IMR-90 (cell line): ENCODE data around the gene SLC29A2. TPM values are rescaled to one million over a fixed set of nuclear protein-coding genes. Genes with fewer than 3 reads are reported as not detected.

Experiments
- ATAC-seq: fragments of 200-7000 bp; cut with Tn5 transposase; 2 replicates; pipeline ENCODE4 v1.9.1; 2020; ENCODE audit warnings: low read depth, mild to moderate bottlenecking, moderate library complexity
- BruUV-seq: library from RNA; stranded (reverse); fragments of 400-500 nt; replicated peaks from 2 replicates; lab custom pipeline; 2021; lab: Mats Ljungman, UMichigan
- CTCF ChIA-PET: fragments of 300-600 bp; formaldehyde crosslinking; extraction: SDS; loops from one replicate; lab custom pipeline; 2021; ENCODE audit warnings: antibody characterized with exemption; lab: Yijun Ruan, JAX
- POLR2A ChIA-PET: fragments of 300-600 bp; sonication (Branson Sonifier 250); formaldehyde crosslinking; loops from one replicate; lab custom pipeline; 2022; ENCODE audit warnings: antibody characterized with exemption; ENCODE audit not compliant: unreplicated experiment; lab: Charles Lee
- DNase-seq: peaks from one replicate; pipeline ENCODE4 v3.0.0; 2013
- H2AFZ ChIP-seq: replicated peaks from 2 replicates; pipeline ENCODE3; 2013; ENCODE audit warnings: low read length, mild to moderate bottlenecking; ENCODE audit not compliant: poor library complexity
- H2AK5ac ChIP-seq: 2 replicates; pipeline ENCODE4 v1.6.1; 2013; ENCODE audit warnings: low read depth, low read length, inconsistent platforms
- H2AK9ac ChIP-seq: replicated peaks from 2 replicates; pipeline ENCODE3; 2013; ENCODE audit warnings: mild to moderate bottlenecking, low read depth, low read length, moderate library complexity; ENCODE audit not compliant: poor library complexity
- H2BK120ac ChIP-seq: 2 replicates; pipeline ENCODE4 v1.6.1; 2013; ENCODE audit warnings: low read depth, low read length, inconsistent platforms
- H2BK15ac ChIP-seq: 3 replicates; pipeline ENCODE4 v1.6.1; 2013; ENCODE audit warnings: low read depth, low read length, inconsistent platforms
- H2BK20ac ChIP-seq: 2 replicates; pipeline ENCODE4 v1.6.1; 2013; ENCODE audit warnings: low read depth, mild to moderate bottlenecking, inconsistent platforms, low read length, moderate library complexity
- H2BK5ac ChIP-seq: 2 replicates; pipeline ENCODE4 v1.6.1; 2013; ENCODE audit warnings: mild to moderate bottlenecking, low read depth, low read length, inconsistent platforms; ENCODE audit not compliant: poor library complexity, severe bottlenecking
- H3K14ac ChIP-seq: replicated peaks from 2 replicates; pipeline ENCODE4 v1.6.1; 2013; ENCODE audit warnings: low read depth, low read length, inconsistent platforms
- H3K18ac ChIP-seq: 2 replicates; pipeline ENCODE4 v1.6.1; 2013; ENCODE audit warnings: low read depth, low read length, control low read depth
- H3K23ac ChIP-seq: 2 replicates; pipeline ENCODE4 v1.6.1; 2013; ENCODE audit warnings: low read depth, low read length, inconsistent platforms
- H3K27ac ChIP-seq: 2 replicates; pipeline ENCODE4 v1.5.1; 2013; ENCODE audit warnings: mild to moderate bottlenecking, control low read depth, low read length; ENCODE audit not compliant: insufficient read depth
- H3K27me3 ChIP-seq: 2 replicates; pipeline ENCODE4 v1.6.1; 2013; ENCODE audit warnings: low read length; ENCODE audit not compliant: control insufficient read depth, insufficient read depth
- H3K36me3 ChIP-seq: 2 replicates; pipeline ENCODE4 v1.6.1; 2013; ENCODE audit warnings: low read length, mixed read lengths; ENCODE audit not compliant: control insufficient read depth, insufficient read depth
- H3K4ac ChIP-seq: 2 replicates; pipeline ENCODE4 v1.6.1; 2013; ENCODE audit warnings: low read depth, low read length, inconsistent platforms
- H3K4me1 ChIP-seq: 2 replicates; pipeline ENCODE4 v1.6.1; 2013; ENCODE audit warnings: low read length, mixed read lengths; ENCODE audit not compliant: control insufficient read depth, insufficient read depth
- H3K4me2 ChIP-seq: 2 replicates; pipeline ENCODE4 v1.6.1; 2013; ENCODE audit warnings: low read depth, mild to moderate bottlenecking, control low read depth, low read length, moderate library complexity
- H3K4me3 ChIP-seq: 2 replicates; pipeline ENCODE4 v1.5.1; 2013; ENCODE audit warnings: low read depth, mild to moderate bottlenecking, control low read depth, low read length, moderate library complexity; ENCODE audit not compliant: insufficient read depth
- H3K56ac ChIP-seq: 2 replicates; pipeline ENCODE4 v1.6.1; 2013; ENCODE audit warnings: low read length, inconsistent platforms; ENCODE audit not compliant: insufficient read depth; ENCODE audit errors: extremely low read depth
- H3K79me1 ChIP-seq, 2 experiments: 2 replicates each; pipeline ENCODE4 v1.6.1; 2013; ENCODE audit warnings: low read length in 2 of 2, inconsistent platforms in 1 of 2, low read depth in 1 of 2
- H3K9ac ChIP-seq: 2 replicates; pipeline ENCODE4 v1.6.1; 2013; ENCODE audit warnings: low read depth, low read length, control low read depth
- H3K9me1 ChIP-seq: 2 replicates; pipeline ENCODE4 v1.6.1; 2013; ENCODE audit warnings: low read length, inconsistent platforms; ENCODE audit not compliant: insufficient read depth
- H3K9me3 ChIP-seq: 2 replicates; pipeline ENCODE4 v1.6.1; 2013; ENCODE audit warnings: low read length; ENCODE audit not compliant: control insufficient read depth, insufficient read depth
- H4K20me1 ChIP-seq: 2 replicates; pipeline ENCODE4 v1.6.1; 2013; ENCODE audit warnings: low read length, inconsistent platforms; ENCODE audit not compliant: insufficient read depth
- H4K5ac ChIP-seq: 2 replicates; pipeline ENCODE4 v1.6.1; 2013; ENCODE audit warnings: mild to moderate bottlenecking, low read depth, low read length, control low read depth
- H4K8ac ChIP-seq, 2 experiments: 2 replicates each; pipeline ENCODE4 v1.6.1; 2013; ENCODE audit warnings: low read depth in 2 of 2, low read length in 2 of 2, control low read depth in 1 of 2, inconsistent platforms in 1 of 2
- H4K91ac ChIP-seq: 2 replicates; pipeline ENCODE4 v1.6.1; 2013; ENCODE audit warnings: low read depth, low read length, inconsistent platforms; ENCODE audit not compliant: insufficient read depth
- CEBPB ChIP-seq: IDR thresholded peaks from 2 replicates; pipeline ENCODE4 v1.6.1; 2012; ENCODE audit warnings: low read depth, low read length, improper control_type of control experiment
- FOS ChIP-seq: fragments of 150-350 bp; IDR thresholded peaks from 2 replicates; pipeline ENCODE4 v1.6.1; 2016; ENCODE audit warnings: low read depth, low read length
- NFE2L2 ChIP-seq: fragments of 150-350 bp; IDR thresholded peaks from 2 replicates; pipeline ENCODE4 v1.6.1; 2016; ENCODE audit warnings: low read depth, mild to moderate bottlenecking, low read length
- RAD21 ChIP-seq: IDR thresholded peaks from 2 replicates; pipeline ENCODE4 v1.6.1; 2012; ENCODE audit warnings: low read length, improper control_type of control experiment
- RFX5 ChIP-seq: IDR thresholded peaks from 2 replicates; pipeline ENCODE4 v1.8.0; 2012; ENCODE audit warnings: low read depth, mild to moderate bottlenecking, low read length, moderate library complexity
- SMC3 ChIP-seq: fragments of 150-350 bp; IDR thresholded peaks from 2 replicates; pipeline ENCODE4 v1.6.1; 2016; ENCODE audit warnings: low read depth, mild to moderate bottlenecking, antibody characterized with exemption, low read length, moderate library complexity
- WGBS, 2 experiments: methylation state at CpG; one replicate each; pipeline versions ENCODE4 v1.1.5 to v1.1.7; 2013; ENCODE audit warnings: missing lambda C conversion rate in 2 of 2; ENCODE audit not compliant: insufficient read length in 1 of 2; ENCODE audit errors: extremely low coverage in 2 of 2; 5-methylcytosine and 5-hydroxymethylcytosine counted together
- dilution Hi-C: fragments of 300-500 bp; cut with HindIII; formaldehyde crosslinking; loops from one replicate; pipeline ENCODE4 v1.14.3; 2018; ENCODE audit warnings: low sequenced_read_pairs; ENCODE audit not compliant: unreplicated experiment
- in situ Hi-C: fragments of 300-500 bp; cut with MboI; formaldehyde crosslinking; loops from 3 replicates; pipeline ENCODE4 v1.14.3; 2019; ENCODE audit warnings: low sequenced_read_pairs, inconsistent platforms, mixed read lengths
- intact Hi-C: fragments of 100-400 bp; cut with micrococcal nuclease; formaldehyde crosslinking; loops from 2 replicates; pipeline ENCODE4 v1.10.0; 2022
- polyA plus RNA-seq, 3 experiments: library from polyadenylated mRNA; depleted of rRNA; stranded (reverse); fragments of >200 nt; gene quantifications; 2 replicates each; pipeline ENCODE4 v1.2.3, GENCODE V29; 2012; ENCODE audit warnings: low replicate concordance in 1 of 3
- total RNA-seq: library from RNA; depleted of rRNA; stranded (reverse); fragments of >200 nt; gene quantifications from 2 replicates; pipeline ENCODE4 v1.2.3, GENCODE V29; 2012

The SLC29A2 gene
- total and polyA plus RNA-seq, 2 of the 4 experiments (the other 2 are of a cell fraction) = under 0.01 to 1.2 TPM

DNA sequence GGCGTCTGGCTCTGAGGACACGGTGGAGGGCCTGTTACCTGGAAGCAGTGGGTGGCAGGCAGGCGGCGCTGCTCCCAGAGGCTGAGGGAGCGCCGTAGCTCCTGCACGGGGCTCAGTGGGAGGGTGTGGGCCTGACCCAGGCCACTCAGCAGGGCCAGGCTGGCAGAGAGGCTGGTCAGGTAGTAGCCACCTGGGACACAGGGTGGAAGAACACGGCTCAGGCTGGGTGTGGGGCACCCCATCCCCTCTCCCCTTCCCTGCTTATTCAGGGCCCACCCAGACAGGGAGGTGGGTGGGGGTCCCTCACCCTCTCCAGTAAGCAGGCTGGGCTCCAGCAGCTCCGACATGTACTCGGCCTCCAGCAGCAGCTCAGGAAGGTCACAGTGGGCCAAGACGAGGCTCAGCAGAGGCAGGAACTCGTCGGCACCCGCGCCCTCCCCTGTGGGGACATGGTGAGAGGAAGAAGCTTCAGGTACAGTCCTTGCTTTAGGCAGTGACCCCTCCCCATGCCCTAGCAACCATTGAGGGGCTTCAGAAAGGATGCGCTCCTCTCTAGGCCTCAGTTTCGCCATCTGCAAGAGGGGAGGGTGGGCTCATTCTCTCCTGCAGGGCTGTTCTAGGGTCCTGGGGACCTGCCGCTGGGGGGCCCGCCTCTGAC is 38.2 kb downstream of the SLC29A2 start:
- no peak overlapping the region for H4K8ac ChIP-seq
- no peak overlapping the region for H2AFZ ChIP-seq
- ATAC-seq (no peak), DNase-seq (no peak)
- H2AK5ac ChIP-seq = no peak overlapping the region
- in situ Hi-C loops (no loop called here), intact Hi-C loops (no loop called here), dilution Hi-C loops (no loop called here)
- H4K5ac ChIP-seq = no peak overlapping the region
- H4K20me1 ChIP-seq = peaks cover 21% of the 10 kb centered on the region
- peaks cover 21% of the 10 kb centered on the region for H3K36me3 ChIP-seq
- no peak overlapping the region for H2BK5ac ChIP-seq
- no peak overlapping the region for H3K4me2 ChIP-seq
- H2BK20ac ChIP-seq = no peak overlapping the region
- H3K18ac ChIP-seq = no peak overlapping the region
- peaks cover 5 to 38% of the 10 kb centered on the region in 2 experiments; a peak in 3 of 4 replicates for H3K79me1 ChIP-seq
- no peak for TF ChIP-seq NFE2L2
- no peak for TF ChIP-seq FOS
- no peak for TF ChIP-seq RAD21
- no peak for TF ChIP-seq RFX5
- TF ChIP-seq SMC3 = no peak
- TF ChIP-seq CEBPB = no peak
- CTCF ChIA-PET = interaction anchor here (1.2 kb wide), 1 partner anchor 21 kb away, joined by 4 read pairs; no protein-coding TSS in a partner anchor
- no peak overlapping the region for H2BK15ac ChIP-seq
- no peaks in the 10 kb centered on the region for H3K9me3 ChIP-seq
- H2AK9ac ChIP-seq = no peak overlapping the region
- POLR2A ChIA-PET = interaction anchor here (1.2 kb wide), 1 partner anchor 17 kb away, joined by 6 read pairs; the partner anchor contains the start of gene CD248
- BruUV-seq = no TSS peak
- no peak overlapping the region for H3K4me3 ChIP-seq
- no peak overlapping the region for H3K23ac ChIP-seq
- no peaks in the 10 kb centered on the region for H3K27me3 ChIP-seq
- no peak overlapping the region for H4K91ac ChIP-seq
- H3K4me1 ChIP-seq = peaks cover 27% of the 10 kb centered on the region
- H2BK120ac ChIP-seq = no peak overlapping the region
- H3K14ac ChIP-seq = no peak overlapping the region
- H3K56ac ChIP-seq = no peak overlapping the region
- no peak overlapping the region for H3K4ac ChIP-seq
- no peak overlapping the region for H3K27ac ChIP-seq
- no peaks in the 10 kb centered on the region for H3K9me1 ChIP-seq
- WGBS, 2 experiments = 90% methylated on average over 2 of the region's 19 CpGs; no CpG with 5 or more reads in 1 of the 2 experiments
- no peak overlapping the region for H3K9ac ChIP-seq
